HPDE6-E6E7 (cell line): Measurements from ENCODE around the gene LARGE2.

Source experiments
- DNase-seq: peaks from one replicate; pipeline ENCODE4 v3.0.0; 2011; ENCODE audit warnings: missing footprints; ENCODE audit errors: extremely low spot score

LARGE2 gene

DNA sequence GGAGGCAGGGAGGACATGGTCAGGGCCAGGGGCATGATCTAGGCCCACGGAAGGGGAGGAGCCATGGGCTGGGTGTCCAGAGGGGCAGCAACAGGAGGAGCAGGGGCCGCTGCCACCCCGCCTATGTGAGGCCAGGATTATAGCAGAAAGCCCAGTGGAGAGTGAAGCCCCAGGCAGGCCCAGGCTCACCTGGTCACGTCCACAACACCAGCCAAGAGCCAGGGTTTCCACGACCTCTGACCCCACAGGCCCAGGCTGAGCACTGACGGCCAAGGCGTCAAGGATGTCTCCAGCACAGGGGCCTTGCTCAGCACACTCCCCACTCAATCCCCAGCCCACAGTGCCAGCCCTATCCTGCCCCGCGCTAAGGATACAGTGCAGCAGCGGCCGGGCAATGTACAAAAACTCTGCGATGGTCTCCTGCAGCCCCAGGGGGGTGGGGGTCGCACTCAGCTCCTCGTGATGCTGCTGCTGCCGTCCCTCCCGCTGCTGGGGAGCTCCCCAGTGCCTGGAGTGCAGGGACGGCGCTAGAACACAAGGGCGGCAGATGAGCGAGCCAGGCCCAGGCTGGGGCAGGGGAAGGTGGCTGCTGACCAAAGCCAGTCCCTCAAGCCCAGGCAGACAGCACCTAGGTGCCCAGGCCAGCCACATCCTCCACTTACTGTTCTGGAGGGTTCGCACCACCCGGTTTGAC, 8.4 kb upstream of the LARGE2 start:
- DNase-seq, result no peak

DNA sequence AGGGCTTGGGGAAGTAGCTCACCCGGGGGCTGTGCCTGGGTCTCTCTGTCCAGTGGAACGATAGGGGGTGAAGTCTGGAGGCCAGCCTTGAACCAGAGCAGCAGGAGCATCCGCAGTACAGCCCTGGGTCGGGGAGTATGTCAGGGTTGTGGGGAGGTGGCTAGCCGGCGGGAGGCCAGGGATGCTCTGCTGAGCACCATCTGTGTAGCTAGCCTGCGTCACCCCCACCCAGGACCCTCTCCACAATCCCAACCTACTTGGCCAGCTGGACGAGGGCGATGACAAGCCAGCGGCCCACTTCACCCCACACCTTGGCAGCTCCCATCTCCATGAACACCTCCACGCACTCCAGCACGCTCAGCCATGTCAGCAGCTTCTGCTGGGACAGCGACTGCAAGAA, 7.0 kb upstream of the LARGE2 start:
- DNase-seq, result no peak

DNA sequence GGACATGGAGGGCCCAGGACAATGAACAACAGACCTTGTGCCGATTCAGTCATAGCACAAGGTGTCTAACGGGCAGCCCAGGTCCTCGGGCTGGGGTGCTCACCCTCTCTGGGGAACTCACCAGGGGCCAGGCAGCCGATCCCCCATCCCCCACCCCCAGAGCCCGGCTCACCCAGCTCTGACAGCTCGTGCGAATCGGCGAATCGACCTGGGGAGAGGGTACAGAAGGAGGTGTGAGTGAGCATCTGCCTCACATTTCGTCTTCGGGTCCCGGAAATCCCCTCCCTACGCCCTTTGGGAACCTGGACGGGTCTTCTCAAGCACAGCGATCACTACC, 5.2 kb upstream of the LARGE2 start:
- DNase-seq, result no peak

DNA sequence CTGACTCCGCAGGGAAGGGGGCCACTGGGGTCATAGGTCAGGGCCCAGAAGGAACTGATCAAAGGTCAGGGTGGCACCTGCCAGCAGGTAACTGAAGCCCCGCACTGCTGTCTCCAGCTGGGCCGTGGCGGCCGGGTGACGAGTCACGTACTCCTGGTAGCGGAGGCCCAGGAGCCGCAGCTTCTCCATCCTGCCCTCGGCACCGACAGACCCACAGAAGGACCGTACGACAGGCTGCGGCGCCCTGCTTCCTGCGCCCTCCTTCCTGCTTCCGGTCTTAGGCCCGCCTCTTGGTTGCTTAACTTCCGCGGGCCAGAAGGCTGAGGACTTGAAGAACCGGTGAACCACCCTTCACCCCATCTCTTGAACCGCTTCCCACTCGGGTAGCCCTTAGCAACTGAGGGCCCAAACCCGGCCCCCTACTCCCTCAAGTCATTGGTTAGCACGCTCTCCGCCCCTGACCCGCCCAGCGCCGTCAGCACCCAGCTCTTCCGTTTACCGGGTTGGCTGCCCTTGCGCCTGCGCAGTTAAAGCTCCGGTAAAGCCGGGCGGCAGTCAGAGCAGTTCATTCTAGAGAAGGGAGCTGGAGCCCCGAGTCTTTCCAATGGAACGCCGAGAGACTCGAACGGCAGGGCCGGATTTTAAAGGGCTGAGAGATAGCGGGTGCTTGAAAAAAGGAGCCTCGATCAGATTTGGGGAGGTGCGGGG, 4.7 kb upstream of the LARGE2 start, which contains the start of gene PEX16:
Gene PEX16 (minus strand): TSS at position 255 of the 708 bp plus-strand sequence. CDS start 66 bp downstream, at position 189.
- peak; percentile 98 for DNase-seq

DNA sequence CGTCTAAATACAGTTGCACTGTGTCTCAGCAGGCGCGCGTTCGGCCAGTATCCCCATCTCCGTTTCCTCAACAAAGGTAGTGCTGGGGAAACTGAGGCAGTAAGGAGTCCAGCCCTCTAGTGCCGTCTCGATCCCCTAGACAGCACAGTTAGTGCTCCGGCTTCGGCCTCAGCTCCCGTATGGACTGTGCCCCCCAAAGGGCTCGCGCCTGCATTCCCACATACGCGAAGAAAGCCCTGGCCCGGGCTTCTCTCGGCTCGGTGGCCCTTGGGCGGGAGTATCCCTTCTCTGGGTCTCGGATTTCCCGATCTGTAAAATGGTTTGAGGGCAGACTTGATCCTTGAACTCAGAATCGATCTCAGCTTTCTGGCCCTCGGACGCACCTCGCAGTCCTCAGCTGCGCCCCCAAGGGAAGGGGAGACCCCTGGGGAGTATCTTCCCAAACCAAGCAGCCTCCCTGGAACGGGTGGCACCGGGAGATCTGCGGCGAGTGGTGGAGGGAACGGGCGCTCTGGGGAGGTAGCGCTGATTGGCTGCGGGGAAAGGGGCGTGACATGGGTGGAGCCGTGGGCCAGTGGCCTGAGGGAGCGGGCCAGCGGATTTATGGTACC, 4.0 kb upstream of the LARGE2 start:
- peak; percentile 87 for DNase-seq

DNA sequence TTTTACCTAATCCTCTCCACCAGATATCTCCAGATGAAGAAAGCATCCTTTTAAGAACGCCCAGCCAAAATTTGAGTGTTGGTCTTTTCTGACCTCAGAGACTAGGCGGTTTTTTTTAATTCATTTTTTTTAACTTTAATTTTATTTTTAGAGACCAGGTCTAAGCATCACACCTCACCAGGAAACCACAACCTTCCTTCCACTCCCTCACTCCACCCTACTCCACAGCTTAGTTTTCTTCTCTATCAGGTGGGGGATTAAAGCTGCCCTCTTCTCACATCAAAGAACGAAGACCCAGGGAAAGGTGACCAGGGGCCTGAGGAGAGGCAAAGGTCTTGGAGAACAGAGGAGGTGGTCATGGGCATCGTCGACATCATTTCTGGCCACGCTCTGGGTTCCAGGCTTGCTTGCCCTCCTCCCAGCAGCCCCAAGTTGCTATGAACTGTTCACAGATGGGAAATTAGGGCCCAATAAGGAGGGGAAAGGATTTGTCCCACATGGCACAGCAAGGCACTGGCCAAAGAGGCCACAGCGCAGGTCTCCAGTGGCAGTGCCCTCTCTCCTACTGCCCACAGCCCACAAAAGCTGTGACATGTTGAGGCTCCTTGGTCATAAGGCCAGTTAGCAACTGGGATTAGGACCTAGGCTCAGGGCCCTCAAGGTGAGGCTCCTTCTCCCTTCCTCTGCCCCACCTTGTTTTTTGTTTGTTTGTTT, 3.3 kb upstream of the LARGE2 start:
- no peak for DNase-seq

DNA sequence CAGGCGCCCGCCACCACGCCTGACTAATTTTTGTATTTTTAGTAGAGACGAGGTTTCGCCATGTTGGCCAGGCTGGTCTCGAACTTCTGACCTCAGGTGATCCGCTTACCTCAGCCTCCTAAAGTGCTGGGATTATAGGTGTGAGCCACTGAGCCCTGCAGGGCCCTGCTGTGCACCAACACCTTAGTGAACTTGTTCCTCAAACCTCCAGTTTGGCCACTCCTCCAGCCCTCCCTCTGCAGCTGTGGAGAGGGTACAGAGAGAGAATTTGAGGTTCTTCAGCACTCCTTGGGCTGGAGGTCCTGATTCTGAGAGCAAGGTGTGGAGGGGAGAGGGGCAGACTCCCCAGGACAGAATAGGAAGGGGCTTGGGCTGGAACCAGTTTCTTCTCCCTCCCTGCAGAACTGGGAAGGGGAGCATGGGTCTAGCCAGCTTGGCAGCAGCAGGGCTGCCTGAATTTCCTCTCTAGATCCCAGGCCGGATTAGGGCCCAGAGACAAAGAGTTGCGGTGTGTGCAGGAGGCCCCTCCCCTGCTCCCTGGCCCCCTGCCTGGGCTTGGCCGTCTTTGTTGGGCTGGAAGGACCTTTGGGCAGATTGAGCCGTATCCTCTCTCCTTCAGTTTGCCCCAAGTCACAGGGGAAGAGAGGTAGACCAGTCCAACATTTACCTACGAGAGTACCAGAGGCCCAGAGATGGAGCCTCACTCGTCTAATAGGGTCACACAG, 2.5 kb upstream of the LARGE2 start:
- DNase-seq, result no peak

DNA sequence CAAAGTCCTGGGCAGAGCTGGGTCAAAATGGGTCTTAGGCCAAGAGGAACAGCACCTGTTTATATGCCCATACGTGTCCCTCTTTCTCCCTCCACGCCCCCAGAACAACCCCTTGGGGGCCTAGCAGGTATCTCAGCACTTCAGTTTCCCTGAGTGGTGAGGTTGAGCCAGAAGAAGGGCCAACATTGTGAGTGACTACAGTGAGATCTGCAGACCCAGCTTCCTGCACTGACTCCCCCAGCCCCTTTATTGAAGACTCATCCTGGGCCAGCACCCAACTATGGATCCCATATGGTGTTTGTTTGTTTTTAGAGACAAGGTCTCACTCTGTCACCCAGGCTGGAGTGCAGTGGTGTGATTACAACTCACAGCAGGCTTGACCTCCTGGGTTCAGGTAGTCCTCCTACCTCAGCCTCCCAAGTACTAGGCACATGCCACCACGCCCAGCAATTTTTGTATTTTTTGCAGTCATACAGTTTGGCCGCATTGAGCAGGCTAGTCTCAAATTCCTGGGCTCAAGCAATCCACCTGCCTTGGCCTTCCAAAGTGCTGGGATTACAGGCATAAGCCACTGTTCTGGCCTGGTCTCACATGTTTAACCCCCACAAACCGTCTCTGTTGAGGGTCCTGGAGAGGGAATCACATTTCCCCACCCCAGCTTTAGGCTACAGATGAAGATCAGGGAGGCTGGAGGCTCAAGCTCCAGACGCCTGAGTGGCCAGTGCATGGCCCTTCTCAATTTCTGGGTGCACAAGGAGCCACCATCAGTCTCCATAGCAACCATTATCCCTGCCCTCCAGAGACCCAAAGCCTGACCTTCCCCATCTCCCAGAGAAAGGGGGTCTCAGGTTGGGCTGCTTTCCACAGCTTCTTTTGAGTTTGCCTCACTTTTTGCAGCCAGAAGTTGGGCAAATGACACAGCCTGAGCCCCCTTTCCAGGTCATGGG, 1.7 kb upstream of the LARGE2 start:
- no peak for DNase-seq

DNA sequence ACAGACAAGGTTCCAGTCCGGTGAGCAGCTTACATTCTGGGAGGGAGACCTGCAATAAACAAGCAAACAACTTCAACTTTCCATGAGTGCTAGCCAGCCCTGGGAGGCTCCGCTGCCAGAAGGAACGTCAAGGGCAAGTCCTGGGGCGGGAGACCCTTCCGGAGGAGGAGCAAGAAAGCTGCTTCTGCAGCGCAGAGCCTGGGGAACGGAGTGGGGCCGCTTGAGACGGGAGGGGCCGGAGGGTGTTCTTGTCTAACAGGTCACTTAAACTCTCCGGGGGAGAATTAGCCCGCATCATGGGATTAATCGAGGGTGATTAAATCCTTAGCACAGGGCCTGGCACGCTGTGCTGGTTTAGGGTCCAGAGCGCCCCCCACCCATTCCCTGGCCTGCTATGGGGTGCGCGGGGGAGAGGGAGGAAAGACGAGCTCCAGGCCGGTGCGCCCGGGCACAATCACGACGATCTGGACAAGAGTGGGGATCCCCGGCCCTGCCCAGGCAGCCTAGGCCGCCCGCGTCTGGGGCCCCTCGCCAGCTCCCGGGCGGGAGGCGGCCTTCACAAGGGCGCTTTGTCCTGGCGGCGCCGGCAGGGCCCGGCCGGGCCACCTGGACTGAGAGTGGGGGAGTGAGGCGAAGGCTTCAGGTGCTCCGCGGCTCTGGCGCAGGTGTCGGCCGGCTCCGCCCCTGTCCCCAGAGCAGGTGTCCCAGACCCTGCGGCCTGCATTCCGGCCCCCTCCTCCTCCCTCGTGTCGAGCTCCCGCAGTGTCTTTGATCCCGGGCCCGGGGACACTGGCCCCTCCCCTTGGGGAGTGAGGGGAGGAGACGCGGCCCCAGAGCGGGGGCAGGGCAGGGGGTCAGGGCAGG, 663 bp upstream of the LARGE2 start:
- DNase-seq, result no peak

DNA sequence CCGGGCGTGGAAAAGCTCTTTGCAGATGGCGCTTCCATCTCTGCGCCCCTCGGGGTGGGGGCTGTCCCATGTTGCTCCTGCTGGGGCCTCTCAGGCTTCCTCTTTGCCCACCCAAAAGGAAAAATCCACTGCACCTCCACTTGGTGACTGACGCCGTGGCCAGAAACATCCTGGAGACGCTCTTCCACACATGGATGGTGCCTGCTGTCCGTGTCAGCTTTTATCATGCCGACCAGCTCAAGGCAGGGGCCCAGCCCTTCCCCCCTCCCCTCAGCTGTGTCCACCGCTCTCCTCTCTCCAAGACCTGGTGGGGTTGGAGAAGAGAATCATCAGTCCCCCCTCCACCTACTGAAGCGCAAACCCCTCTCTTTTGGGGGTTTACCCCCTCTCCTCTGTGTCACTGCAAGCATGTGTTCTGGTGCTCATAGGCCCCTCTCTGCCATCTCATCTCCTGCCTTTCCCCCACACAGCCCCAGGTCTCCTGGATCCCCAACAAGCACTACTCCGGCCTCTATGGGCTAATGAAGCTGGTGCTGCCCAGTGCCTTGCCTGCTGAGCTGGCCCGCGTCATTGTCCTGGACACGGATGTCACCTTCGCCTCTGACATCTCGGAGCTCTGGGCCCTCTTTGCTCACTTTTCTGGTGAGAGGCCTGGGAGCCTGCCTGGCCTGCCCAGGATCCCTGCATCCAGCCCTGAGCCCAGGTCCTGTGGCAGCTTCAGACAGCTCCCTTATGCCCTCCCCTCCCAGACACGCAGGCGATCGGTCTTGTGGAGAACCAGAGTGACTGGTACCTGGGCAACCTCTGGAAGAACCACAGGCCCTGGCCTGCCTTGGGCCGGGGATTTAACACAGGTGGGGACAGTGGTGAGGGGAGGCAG, 1.8 kb downstream of the LARGE2 start:
- DNase-seq, result no peak

DNA sequence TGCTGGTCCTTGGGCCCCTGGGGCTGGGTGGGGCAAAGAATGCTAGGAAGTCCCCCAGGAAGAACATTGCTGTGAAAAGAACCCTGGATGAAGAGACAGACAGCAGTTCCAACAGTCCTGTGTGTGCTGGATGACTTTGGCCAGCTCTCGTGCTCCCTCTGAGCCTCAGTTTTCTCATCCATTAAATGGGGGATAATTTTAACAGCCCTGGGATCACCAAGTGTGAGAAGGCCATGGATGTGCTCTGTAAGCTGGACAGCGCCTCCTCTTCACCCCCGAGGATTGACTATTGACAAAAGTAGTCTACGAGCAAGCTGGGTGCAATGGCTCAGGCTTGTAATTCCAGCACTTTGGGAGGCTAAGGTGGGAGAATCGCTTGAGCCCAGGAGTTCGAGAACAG, 2.5 kb downstream of the LARGE2 start:
- DNase-seq, result no peak

DNA sequence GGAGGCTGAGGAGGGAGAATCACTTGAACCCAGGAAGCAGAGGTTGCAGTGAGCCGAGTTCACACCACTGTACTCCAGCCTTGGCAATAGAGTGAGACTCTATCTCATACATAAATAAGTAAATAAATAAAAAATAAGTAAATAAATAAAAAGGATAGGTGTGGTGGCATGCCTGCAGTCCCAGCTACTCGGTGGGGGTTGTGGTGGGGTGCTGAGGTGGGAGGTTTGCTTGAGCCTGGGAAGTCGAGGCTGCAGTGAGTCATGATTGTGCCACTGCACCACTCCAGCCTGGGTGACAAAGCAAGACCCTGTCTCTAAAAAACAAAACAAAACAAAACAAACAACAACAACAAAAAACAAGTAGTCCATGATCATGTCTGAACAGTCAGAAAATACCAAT, 3.1 kb downstream of the LARGE2 start:
- DNase-seq, result no peak

DNA sequence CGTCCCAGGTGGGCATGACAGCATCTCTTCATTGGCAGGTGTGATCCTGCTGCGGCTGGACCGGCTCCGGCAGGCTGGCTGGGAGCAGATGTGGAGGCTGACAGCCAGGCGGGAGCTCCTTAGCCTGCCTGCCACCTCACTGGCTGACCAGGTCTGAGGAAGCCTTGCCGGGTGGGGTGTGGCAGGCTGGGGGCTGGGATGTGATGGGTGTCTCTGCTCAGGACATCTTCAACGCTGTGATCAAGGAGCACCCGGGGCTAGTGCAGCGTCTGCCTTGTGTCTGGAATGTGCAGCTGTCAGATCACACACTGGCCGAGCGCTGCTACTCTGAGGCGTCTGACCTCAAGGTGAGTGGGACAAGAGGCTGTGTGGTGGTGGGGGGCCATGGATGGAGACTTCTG, 3.5 kb downstream of the LARGE2 start:
- no peak for DNase-seq

DNA sequence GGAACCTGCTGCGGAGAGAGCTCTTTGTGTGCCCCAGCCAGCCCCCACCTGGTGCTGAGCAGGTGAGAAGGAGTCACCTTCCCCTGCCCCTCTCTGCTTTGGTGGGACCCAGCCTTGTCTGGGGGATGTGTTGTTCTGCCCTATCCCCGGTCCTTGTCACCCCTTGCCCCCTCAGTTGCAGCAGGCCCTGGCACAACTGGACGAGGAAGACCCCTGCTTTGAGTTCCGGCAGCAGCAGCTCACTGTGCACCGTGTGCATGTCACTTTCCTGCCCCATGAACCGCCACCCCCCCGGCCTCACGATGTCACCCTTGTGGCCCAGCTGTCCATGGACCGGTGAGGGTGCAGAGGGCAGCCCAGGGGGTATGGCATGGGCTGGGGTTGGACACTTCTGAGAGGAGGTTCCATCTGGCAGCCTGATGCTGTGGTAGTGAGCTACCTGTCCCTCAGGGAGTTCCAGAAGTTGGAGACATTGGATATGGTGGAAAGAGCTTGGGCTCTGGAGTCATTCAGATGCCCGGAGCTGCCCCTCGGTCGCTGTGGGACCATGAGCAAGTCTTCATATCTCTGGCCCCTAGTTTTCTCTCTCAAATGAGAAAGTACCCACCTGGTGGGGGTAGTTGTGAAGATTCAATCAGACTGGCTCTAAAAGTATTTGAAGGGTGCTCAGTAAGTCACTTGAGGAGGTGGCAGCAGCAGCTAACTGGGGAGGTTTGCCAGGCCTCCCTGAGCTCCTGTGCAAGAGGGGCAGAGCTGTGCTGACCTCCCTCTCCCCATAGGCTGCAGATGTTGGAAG, 4.3 kb downstream of the LARGE2 start:
- DNase-seq, result no peak

DNA sequence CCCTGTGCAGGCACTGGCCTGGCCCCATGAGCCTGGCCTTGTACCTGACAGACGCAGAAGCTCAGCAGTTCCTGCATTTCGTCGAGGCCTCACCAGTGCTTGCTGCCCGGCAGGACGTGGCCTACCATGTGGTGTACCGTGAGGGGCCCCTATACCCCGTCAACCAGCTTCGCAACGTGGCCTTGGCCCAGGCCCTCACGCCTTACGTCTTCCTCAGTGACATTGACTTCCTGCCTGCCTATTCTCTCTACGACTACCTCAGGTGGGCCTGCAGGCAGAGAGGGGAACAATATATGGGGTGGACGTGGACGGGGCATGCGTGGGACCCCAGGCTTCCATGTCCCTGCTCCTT, 4.9 kb downstream of the LARGE2 start:
- no peak for DNase-seq

DNA sequence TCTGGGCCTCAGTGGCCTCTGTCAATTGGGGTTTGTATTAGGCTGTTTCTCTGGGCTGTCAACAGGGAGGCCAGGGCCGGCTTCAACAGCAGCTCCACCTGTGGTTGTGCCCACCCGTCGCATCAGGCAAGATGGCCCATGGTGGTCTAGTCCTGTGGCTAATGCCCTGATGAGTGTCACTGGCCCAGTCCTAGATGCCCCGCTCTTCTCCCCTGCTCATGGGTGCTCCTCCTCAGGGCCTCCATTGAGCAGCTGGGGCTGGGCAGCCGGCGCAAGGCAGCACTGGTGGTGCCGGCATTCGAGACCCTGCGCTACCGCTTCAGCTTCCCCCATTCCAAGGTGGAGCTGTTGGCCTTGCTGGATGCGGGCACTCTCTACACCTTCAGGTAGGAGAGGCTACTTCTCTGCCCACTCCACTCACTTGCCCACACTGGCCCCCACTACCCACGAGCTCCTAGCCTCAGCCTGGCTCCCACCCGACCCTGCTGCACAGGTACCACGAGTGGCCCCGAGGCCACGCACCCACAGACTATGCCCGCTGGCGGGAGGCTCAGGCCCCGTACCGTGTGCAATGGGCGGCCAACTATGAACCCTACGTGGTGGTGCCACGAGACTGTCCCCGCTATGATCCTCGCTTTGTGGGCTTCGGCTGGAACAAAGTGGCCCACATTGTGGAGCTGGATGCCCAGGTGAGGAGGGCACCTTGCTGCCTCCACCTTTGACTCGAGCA, 5.4 kb downstream of the LARGE2 start:
- DNase-seq, result no peak

DNA sequence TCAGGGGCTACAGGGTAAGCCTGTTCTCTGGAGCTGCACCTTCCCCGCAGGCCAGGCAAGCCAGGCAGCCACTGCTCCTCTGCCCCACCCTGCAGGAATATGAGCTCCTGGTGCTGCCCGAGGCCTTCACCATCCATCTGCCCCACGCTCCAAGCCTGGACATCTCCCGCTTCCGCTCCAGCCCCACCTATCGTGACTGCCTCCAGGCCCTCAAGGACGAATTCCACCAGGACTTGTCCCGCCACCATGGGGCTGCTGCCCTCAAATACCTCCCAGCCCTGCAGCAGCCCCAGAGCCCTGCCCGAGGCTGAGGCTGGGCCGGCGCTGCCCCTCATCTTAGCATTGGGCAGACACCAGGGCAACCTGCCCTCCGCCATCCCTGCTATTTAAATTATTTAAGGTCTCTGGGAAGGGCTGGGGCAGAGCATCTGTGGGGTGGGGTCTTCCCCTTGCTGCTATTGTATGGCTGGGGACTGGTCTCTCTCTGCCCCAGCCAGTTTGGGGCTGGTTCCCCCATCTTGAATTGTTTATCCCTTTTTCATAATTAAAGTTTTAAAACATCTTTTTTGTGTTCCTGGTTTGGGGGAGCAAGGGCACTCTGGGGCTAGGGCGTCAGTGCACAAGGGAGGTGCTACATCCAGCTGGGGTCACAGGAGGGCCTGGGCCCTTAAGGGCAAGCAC, 6.2 kb downstream of the LARGE2 start:
- DNase-seq, result no peak
